Cardiac muscle cell (in vitro differentiated cells and primary cell): Measurements from ENCODE around the gene KCNN3. TPM values are rescaled to one million over a fixed set of nuclear protein-coding genes. Genes with fewer than 3 reads are reported as not detected.

Source experiments
- DNase-seq, 2 donors: peaks; one replicate each; pipeline versions ENCODE4 v3.0.0 to v3.0.0-alpha.2; 2010 to 2017; ENCODE audit warnings: low read depth in 1 of 2, low spot score in 1 of 2
- H3K27ac ChIP-seq: fragments of 200-600 bp; sonication (generic); 2 replicates; pipeline ENCODE4 v1.5.1; 2016
- H3K27me3 ChIP-seq: fragments of 200-600 bp; sonication (generic); 2 replicates; pipeline ENCODE4 v1.6.0; 2016; ENCODE audit warnings: control low read depth
- H3K36me3 ChIP-seq: fragments of 200-600 bp; sonication (generic); 2 replicates; pipeline ENCODE4 v1.5.1; 2016; ENCODE audit warnings: control low read depth
- H3K4me1 ChIP-seq: fragments of 200-600 bp; sonication (generic); 2 replicates; pipeline ENCODE4 v1.8.1; 2017; ENCODE audit warnings: low read depth, mild to moderate bottlenecking, mixed run types
- H3K4me3 ChIP-seq: fragments of 200-600 bp; sonication (generic); 2 replicates; pipeline ENCODE4 v1.5.1; 2016; ENCODE audit warnings: mild to moderate bottlenecking
- H3K9me3 ChIP-seq: fragments of 200-600 bp; sonication (generic); 2 replicates; pipeline ENCODE4 v1.5.1; 2017; ENCODE audit warnings: low read depth, mild to moderate bottlenecking, control low read depth
- CTCF ChIP-seq: IDR thresholded peaks from 2 replicates; pipeline ENCODE4 v1.5.1; 2012; ENCODE audit warnings: low read depth, mild to moderate bottlenecking, low read length
- polyA plus RNA-seq: library from polyadenylated mRNA; unstranded; fragments of >200 nt; fragmentation: Nextera tagmentation; extraction: Ambion mirVana; gene quantifications from 2 replicates; pipeline ENCODE4 v1.2.1, GENCODE V29; 2016
- total RNA-seq: library from RNA; depleted of rRNA; stranded (reverse); fragments of >200 nt; gene quantifications from 2 replicates; pipeline ENCODE4 v1.2.3, GENCODE V29; 2016

The KCNN3 gene
- total and polyA plus RNA-seq, 2 experiments from 2014 or later: 1.5 to 2.9 TPM

- DNase-seq: no peak
- H3K4me3 ChIP-seq: no peak overlapping the region
- H3K9me3 ChIP-seq: no peaks in the 10 kb centered on the region
- peaks cover 29% of the 10 kb centered on the region for H3K4me1 ChIP-seq
- TF ChIP-seq CTCF: no peak
- no peaks in the 10 kb centered on the region for H3K36me3 ChIP-seq
- H3K27me3 ChIP-seq: no peaks in the 10 kb centered on the region
- H3K27ac ChIP-seq: no peak overlapping the region
Observed at GRCh38 chr1:154842635-154843034, 27.4 kb downstream of the KCNN3 start.

DNA sequence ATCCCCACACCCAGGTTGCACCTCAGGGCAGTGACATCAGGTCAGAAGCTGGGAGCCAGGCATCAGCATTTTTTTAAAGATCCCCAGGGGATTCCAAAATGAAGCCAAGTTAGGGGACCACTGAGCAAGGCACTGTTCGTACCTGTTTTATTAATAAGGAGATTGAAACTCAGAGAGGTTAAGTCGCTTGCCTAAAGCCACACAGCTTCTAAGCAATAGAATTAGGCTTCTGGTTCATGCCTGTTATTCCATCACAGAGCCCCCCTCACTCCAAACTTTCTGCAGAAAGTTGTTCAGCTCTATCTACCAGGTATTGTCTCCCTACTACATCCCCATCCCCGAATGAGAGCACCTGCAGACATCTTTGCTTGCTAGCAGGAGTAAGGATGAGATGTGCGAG, 28.7 kb downstream of the KCNN3 start:
- Histone ChIP-seq H3K4me1 (peaks cover 29% of the 10 kb centered on the region), H3K27ac (peak overlapping the region; percentile 20), H3K27me3 (no peaks in the 10 kb centered on the region), H3K9me3 (no peaks in the 10 kb centered on the region), H3K36me3 (no peaks in the 10 kb centered on the region), H3K4me3 (no peak overlapping the region)
- no peak for TF ChIP-seq CTCF
- no peak for DNase-seq

- no peak overlapping the region for H3K4me3 ChIP-seq
- peak in 1 of 2 donors; percentile 30 for DNase-seq
- peaks cover 24% of the 10 kb centered on the region for H3K4me1 ChIP-seq
- no peak for TF ChIP-seq CTCF
- H3K27ac ChIP-seq: peak overlapping the region; percentile 20
- no peaks in the 10 kb centered on the region for H3K36me3 ChIP-seq
- no peaks in the 10 kb centered on the region for H3K9me3 ChIP-seq
- H3K27me3 ChIP-seq: no peaks in the 10 kb centered on the region
Observed at GRCh38 chr1:154840269-154841176, 29.6 kb downstream of the KCNN3 start.

DNA sequence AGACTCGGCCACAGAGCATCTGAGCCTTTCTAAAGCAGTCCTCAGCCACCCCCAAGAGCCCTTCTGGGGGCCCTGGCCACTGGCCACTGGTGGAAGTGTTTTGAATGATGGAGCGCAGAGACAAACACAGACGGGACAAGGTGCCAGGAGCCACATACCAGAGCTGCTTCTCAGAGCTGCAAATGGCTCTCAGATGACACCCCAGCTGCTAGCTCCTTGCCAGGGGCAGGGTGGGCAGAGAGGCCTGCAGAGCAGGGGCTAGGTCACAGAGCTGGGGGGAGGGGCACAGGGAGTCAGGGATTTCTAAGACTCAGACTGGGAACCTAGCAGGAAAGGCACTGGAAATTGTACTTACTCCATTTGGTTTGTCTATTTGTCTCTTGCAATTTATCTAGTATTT, 30.4 kb downstream of the KCNN3 start:
- peak in 1 of 2 donors; percentile 62 for DNase-seq
- H3K4me1 ChIP-seq: peaks cover 20% of the 10 kb centered on the region
- no peak overlapping the region for H3K4me3 ChIP-seq
- H3K36me3 ChIP-seq: no peaks in the 10 kb centered on the region
- TF ChIP-seq CTCF: no peak
- no peaks in the 10 kb centered on the region for H3K9me3 ChIP-seq
- no peaks in the 10 kb centered on the region for H3K27me3 ChIP-seq
- no peak overlapping the region for H3K27ac ChIP-seq

- no peak for TF ChIP-seq CTCF
- H3K4me3 ChIP-seq: no peak overlapping the region
- no peaks in the 10 kb centered on the region for H3K36me3 ChIP-seq
- H3K9me3 ChIP-seq: no peaks in the 10 kb centered on the region
- no peaks in the 10 kb centered on the region for H3K27me3 ChIP-seq
- no peak for DNase-seq
- H3K27ac ChIP-seq: no peak overlapping the region
- peaks cover 16% of the 10 kb centered on the region for H3K4me1 ChIP-seq
Observed at GRCh38 chr1:154838988-154839387, 31.1 kb downstream of the KCNN3 start.
